ENCODE measurements around the gene C17orf107. TPM values are rescaled to one million over a fixed set of nuclear protein-coding genes. Genes with fewer than 3 reads are reported as not detected.

The C17orf107 gene
- total RNA-seq, 1 donor, result 4.0 TPM

GRCh38 chr17:4896332-4897197, 2.8 kb upstream of the C17orf107 start:
- Histone ChIP-seq H3K27ac (ENCODE audit: low read depth, low read length) (no peak overlapping the region), H4K20me1 (ENCODE audit: insufficient read depth, low read length) (peaks cover 5% of the 10 kb centered on the region), H3K9me3 (ENCODE audit: low read depth, low read length) (no peaks in the 10 kb centered on the region), H3K36me3 (ENCODE audit: insufficient read depth, low read length) (peaks cover 40% of the 10 kb centered on the region), H2AFZ (ENCODE audit: low read length) (no peak overlapping the region), H3K4me1 (ENCODE audit: insufficient read depth, low read length) (peaks cover 10% of the 10 kb centered on the region), H3K4me2 (ENCODE audit: insufficient read depth, low read length) (no peak overlapping the region), H3K79me2 (ENCODE audit: insufficient read depth, low read length) (no peaks in the 10 kb centered on the region), H3K27me3 (ENCODE audit: insufficient read depth, low read length) (no peaks in the 10 kb centered on the region), H3K4me3 (ENCODE audit: insufficient read depth, low read length) (no peak overlapping the region)
- DNase-seq (ENCODE audit: insufficient read length, low spot score, missing footprints), result peak; percentile 80
- TF ChIP-seq CTCF (IDR thresholded peaks at IDR 0.05; ENCODE audit: extremely low read depth, low read depth, low read length), result no peak

GRCh38 chr17:4897198-4897687, 2.1 kb upstream of the C17orf107 start:
- Histone ChIP-seq H2AFZ (ENCODE audit: low read length) (no peak overlapping the region), H4K20me1 (ENCODE audit: insufficient read depth, low read length) (peaks cover 5% of the 10 kb centered on the region), H3K36me3 (ENCODE audit: insufficient read depth, low read length) (peaks cover 36% of the 10 kb centered on the region), H3K4me1 (ENCODE audit: insufficient read depth, low read length) (peaks cover 10% of the 10 kb centered on the region), H3K27ac (ENCODE audit: low read depth, low read length) (no peak overlapping the region), H3K4me2 (ENCODE audit: insufficient read depth, low read length) (no peak overlapping the region), H3K4me3 (ENCODE audit: insufficient read depth, low read length) (no peak overlapping the region), H3K27me3 (ENCODE audit: insufficient read depth, low read length) (no peaks in the 10 kb centered on the region), H3K9me3 (ENCODE audit: low read depth, low read length) (no peaks in the 10 kb centered on the region), H3K79me2 (ENCODE audit: insufficient read depth, low read length) (no peaks in the 10 kb centered on the region)
- peak; percentile 52 for DNase-seq (ENCODE audit: insufficient read length, low spot score, missing footprints)
- TF ChIP-seq CTCF (IDR thresholded peaks at IDR 0.05; ENCODE audit: extremely low read depth, low read depth, low read length), result no peak

- Histone ChIP-seq H3K36me3 (ENCODE audit: insufficient read depth, low read length) (peaks cover 31% of the 10 kb centered on the region), H3K4me1 (ENCODE audit: insufficient read depth, low read length) (peaks cover 10% of the 10 kb centered on the region), H3K27ac (ENCODE audit: low read depth, low read length) (no peak overlapping the region), H2AFZ (ENCODE audit: low read length) (no peak overlapping the region), H3K27me3 (ENCODE audit: insufficient read depth, low read length) (no peaks in the 10 kb centered on the region), H4K20me1 (ENCODE audit: insufficient read depth, low read length) (peaks cover 5% of the 10 kb centered on the region), H3K79me2 (ENCODE audit: insufficient read depth, low read length) (no peaks in the 10 kb centered on the region), H3K9me3 (ENCODE audit: low read depth, low read length) (no peaks in the 10 kb centered on the region), H3K4me2 (ENCODE audit: insufficient read depth, low read length) (no peak overlapping the region), H3K4me3 (ENCODE audit: insufficient read depth, low read length) (no peak overlapping the region)
- no peak for TF ChIP-seq CTCF (IDR thresholded peaks at IDR 0.05; ENCODE audit: extremely low read depth, low read depth, low read length)
- DNase-seq (ENCODE audit: insufficient read length, low spot score, missing footprints), result peak; percentile 77
Measured at GRCh38 chr17:4897785-4898184, 1.6 kb upstream of the C17orf107 start.

- peak overlapping the region; percentile 85 for H3K4me2 ChIP-seq (ENCODE audit: insufficient read depth, low read length)
- H3K4me3 ChIP-seq (ENCODE audit: insufficient read depth, low read length), result no peak overlapping the region
- H3K4me1 ChIP-seq (ENCODE audit: insufficient read depth, low read length), result peaks cover 13% of the 10 kb centered on the region
- no peak overlapping the region for H2AFZ ChIP-seq (ENCODE audit: low read length)
- H3K27ac ChIP-seq (ENCODE audit: low read depth, low read length), result no peak overlapping the region
- H3K27me3 ChIP-seq (ENCODE audit: insufficient read depth, low read length), result no peaks in the 10 kb centered on the region
- H3K79me2 ChIP-seq (ENCODE audit: insufficient read depth, low read length), result no peaks in the 10 kb centered on the region
- no peak for TF ChIP-seq CTCF (IDR thresholded peaks at IDR 0.05; ENCODE audit: extremely low read depth, low read depth, low read length)
- H4K20me1 ChIP-seq (ENCODE audit: insufficient read depth, low read length), result peaks cover 7% of the 10 kb centered on the region
- H3K9me3 ChIP-seq (ENCODE audit: low read depth, low read length), result no peaks in the 10 kb centered on the region
- H3K36me3 ChIP-seq (ENCODE audit: insufficient read depth, low read length), result peaks cover 29% of the 10 kb centered on the region
- DNase-seq (ENCODE audit: insufficient read length, low spot score, missing footprints), result peak; percentile 68
Measured at GRCh38 chr17:4898351-4898750, 985 bp upstream of the C17orf107 start.
